HG03103 (cell line): Measurements from ENCODE around the gene NFASC.

Experiments used
- ATAC-seq: cut with Tn5 transposase; IDR thresholded peaks from one replicate; pipeline ENCODE4 v1.9.1; 2021; ENCODE audit warnings: low read depth; ENCODE audit not compliant: unreplicated experiment

The NFASC gene

DNA sequence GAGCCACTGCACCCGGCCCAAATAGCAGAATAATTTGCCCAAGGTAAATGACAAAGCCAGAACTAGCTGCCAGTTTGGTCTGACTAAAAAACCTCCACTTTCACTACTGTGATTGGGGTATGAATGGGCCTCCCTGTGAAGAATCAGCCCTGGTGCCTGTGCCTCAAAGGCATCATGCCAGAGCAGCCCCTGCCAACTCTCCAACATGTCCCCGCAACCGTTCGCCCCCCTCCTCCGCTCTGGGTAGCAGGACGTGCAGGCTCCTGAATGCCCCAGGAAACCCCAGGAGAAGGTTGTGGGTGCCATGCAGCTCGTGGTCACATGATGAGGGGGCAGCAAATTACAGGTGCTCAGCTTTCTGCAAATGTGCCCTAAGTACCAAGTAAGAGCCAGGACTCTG is 157.7 kb downstream of the NFASC start:
- no peak for ATAC-seq

DNA sequence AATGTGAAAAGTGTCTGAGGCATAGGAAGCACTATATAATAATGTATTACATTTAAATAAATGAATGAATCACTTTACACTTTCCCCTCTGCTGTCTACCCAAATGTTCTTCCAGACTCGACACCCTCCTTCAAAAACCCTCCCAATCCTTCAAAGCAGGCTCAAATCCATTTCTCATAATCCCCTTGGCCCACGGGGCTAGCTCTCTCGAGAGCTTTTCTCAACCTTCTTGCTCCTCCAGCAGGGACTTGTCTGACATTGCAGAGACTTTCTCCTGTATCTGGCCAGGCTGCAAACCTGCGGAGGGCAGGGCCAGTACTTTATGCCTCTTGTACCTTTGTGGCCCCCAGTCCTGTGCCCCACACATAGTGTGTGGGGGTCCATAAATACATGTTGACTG is 158.3 kb downstream of the NFASC start:
- ATAC-seq = no peak

DNA sequence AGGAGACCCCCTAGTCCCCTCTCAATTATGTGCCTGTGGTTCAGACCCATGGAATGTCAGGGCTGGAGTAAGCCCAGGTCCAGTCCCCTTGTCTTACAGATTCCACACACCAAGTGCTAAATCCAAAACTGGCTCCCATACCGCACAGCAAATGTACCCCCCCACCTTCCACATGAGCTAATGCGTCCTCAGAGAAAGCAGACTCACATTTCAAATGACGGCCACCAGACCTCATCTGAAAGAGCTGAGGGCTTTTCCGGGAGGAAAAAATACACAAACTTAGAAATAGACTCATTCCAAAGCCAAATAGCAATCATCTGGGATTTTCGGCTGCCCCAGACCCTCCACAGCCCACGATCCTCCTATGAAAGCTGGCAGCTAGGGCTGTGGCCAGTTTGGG is 159.6 kb downstream of the NFASC start:
- ATAC-seq = no peak

DNA sequence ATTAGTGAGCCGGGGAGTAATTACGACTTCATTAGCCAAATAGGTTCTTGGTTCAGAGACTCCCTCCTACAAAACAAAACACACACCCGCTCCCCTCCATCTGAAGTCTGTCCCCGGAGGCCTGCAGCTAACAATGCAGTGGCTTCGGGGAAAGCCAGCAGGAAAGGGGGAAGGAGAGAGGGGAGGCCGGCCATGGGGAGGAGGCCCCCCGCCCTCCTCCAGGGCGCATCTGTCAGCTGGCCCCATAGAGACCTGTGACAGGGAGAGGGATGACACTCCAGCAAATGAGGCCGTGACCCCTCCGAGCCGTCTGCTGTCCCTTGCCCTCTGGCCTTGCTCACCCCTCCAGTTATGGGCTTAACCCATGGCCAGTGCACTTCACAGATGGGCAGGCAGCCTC is 160.2 kb downstream of the NFASC start:
- no peak for ATAC-seq

DNA sequence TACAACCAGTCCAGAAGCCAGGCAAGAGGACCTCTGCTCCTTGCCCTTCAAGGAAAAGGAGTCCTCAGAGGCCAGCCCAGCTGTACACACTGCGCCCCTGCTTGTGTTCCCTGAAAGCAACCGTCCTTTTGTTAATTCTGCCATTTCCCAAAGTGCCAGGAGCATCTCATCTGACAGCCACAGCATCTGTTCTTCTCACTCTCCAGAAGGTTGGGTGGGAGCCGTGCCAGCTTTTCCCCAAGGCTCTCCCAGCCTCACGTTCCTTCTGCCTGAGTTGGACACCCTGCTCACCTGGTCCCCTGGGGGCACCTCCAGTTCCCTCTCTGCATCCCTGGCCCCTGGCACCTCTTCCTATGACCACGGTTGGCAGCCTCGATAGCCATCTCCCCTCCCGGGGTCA is 161.8 kb downstream of the NFASC start:
- ATAC-seq = no peak

DNA sequence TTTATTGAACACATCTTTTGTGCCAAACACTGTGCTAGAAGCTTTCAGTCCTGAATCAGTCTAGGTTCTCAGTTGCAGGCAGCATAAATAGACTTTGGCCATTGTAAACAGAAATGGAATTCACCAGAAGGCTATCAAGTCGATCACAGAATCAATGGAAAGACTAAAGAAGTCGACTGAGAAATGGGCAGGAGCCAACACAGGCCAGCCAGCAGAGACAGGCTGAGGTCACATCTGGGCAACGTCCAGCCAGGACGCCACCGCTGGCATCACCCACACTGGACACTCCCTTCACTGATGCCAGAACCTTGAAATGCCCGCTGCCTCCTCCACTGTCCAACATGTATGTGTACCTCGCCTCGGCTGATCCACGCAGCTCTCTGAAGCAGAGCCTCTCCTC is 166.9 kb downstream of the NFASC start:
- ATAC-seq = no peak

DNA sequence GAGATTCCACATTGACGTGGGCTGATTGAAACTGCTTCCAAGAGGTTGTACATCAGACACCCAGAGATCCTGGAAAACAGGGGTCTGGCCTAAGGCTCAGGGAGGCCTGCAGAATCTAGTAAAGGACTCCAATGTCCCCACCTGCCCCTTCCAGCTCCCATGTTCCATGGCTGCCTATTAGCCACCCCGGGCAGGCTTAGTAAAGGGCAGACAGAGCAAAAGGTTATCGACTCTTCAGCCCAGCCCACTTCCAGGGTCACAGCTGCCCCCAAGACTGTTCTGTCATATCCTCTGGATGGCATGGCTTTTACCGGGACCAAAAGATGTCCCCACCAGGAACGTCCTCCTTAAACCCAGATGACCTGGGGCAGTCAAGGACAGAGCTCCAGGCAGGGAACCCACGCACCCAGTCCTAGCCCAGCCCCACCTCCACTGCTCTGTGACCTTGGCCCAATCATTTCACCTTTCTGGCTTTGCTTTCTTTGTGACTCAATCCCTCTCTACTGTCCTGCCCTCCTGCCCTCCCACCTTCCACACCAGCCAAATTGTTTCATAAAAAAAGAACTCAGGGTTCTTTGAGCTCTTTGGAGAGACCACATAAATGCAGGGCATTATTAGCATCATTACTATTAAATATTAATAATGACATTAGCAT is 167.6 kb downstream of the NFASC start:
- ATAC-seq = no peak

DNA sequence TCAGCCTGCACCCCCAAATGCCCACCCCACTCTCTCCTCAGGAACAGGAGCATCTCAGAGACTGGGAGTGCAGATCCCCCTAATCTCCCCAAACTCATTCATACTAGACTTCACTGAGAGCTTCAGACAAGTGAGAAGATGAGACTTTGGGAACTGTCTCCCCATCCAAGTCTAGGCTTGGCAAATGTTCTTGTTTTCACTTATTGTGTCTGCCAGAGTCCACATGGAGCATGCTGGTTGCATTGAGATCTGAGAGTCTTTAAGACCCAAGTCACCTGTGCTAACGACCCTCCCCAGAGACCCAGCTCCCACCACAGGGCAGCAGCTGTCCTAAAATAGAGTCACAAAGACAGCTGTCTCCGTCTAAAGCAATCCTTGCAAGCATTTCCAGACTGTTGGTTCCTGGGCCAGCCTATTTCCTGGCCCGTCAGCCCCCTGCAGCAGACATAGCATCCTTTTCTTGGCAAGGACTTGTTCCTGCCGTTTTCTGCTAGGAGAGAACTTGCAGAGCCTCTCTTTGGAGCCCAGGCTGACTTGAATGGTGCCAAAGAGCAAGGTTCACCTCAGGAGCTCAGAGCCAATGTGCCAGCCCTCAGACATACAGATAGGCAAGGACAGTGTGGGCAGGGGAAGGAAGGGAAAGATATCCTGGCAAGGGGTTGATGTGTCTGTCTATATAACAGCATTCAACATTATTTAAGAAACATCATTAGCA is 170.5 kb downstream of the NFASC start:
- no peak for ATAC-seq

DNA sequence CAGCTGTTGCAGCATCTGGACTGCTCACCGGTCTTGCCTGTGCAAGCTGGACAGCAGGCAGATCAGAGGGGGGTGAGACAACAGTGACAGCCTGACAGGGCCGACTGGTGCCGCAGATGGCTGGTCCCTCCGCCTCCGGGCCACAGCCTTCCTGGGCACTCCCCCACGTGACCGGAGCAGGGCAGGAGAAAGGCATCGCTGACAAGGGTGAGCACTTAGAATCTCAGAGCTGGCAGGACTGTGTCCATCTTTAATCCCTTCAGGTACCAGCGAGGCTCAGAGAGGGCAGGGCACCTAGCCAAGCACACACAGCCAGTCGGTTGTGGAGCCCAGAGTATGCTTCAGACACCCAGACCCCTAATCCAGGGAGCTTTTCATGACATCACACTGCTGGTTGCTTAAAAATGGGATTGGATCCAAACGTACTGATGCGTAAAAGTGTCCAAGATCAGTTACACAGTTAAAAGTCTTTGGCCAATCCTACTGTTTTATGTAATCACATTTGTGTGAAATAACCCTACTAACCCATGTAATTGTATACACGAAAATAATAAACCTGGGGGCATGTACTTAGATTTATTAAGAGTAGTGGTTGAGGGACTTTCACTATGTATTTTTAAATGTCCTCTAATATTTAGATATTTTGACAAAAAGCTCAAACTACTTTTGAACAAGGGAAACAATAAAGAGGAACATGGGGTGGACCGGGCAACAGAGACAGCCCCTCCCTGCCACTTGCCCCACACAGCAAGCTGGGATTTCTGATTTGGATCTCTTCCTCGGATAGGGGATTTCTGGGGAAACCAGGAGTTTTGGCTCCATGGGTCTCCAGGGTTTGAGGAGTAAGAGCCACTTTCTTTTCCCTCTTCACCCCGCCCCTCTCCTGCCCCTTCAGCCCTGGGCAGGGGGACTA is 171.6 kb downstream of the NFASC start:
- no peak for ATAC-seq

DNA sequence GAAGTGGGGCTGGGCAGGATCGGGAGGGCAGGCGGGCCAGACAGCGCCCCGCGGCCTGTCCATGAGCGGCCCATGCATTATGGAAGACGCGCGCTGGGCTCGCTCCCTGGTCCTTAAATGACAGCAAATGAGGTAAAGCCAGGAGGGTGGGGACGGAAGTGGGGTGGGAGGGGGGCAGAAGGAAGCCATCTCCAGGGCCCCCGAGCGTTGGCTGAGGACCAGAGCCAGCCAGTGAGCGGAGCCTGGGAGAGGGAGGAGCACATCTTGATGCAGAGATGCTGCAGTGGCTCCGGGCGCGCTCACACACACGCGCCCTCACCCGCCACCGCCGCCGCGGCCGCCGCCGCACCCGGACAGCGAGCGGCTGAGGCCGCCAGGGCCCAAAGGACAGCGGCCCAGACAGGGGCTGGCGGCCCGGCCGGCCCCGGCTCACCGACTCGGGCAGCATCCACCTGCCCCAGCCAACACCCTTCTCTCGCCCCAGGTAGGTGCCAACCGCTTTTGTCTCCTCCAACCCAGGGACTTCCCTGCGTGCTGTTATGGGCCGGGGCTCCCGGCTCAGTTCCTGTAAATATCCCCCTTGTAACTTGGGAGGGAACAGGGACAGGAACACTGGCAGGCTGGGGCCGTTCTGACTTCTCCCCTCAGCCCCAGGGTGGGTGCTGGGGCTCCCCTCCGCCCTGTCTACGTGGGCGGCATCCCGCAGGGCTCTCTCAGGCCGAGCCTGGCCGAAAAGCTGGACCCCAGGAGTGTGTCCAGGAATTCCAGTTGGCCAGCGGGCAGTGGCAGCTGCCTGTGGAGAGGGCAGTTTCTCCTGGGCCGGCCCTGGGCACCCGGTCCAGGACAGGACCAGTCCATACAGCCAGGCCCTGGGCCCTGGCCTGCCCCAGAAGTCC is 172.5 kb downstream of the NFASC start, which contains the start of gene CNTN2:
CNTN2 (plus strand) TSS at position 302 of the 896 bp plus-strand sequence. CDS start 9,974 bp downstream, outside the sequence.
- ATAC-seq = no peak

DNA sequence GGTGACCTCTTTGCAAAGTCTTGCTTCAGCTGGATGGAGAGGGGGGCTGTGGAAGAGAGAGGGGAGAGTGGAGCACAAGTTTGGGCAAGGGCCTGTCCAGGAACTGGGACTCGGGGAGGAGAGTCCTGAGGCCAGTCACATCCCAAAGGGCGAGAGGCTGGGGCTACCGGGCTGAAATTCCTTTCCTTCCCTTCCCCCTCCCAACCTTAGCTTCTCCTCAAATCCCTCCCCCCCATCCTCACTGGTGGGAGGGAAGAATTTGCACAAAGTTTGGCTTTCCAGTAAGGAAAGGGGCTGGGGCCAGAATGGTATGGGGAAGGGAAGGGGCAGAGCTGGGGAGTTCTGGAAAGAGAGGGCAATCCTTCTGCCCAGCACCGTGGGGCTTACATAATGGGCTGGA is 173.2 kb downstream of the NFASC start:
- no peak for ATAC-seq

DNA sequence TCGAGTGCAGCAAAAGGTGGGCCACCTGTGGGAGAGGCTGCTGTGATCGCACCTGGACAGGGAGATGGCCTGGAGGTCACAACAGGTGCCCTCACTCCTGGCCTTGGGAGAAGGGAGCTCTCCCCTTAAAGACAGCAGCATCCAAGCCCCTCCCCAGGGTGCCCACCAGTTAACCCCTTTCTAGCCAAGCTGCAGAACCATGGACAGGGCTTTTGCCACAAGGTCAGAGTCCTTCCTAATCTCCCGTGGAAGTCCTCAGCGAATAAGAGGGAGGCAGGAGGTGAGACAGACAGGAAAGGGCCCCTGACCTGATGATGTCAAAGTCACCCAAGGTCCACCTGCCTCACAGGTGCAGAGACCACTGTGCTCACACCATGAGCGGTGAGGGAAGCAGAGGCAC is 174.1 kb downstream of the NFASC start:
- ATAC-seq = no peak

DNA sequence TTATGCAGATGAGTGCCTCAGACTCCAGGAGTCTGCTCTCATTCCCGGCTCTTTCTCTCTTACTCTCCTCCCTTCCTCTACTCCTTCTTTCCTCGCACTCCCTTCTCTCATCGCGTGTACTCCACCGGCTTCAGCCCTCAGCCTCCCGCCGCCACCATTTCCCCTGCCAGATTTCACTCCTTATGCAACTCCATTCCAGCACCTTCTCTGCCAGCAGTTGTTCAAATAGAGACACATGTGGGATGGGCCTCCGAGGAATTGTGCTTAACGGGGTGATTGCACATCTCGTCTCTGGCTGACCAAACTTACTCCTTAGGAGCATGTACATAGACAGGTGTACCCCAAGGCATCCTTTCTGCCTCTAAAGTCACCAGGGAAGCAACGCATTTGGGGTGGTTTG is 174.5 kb downstream of the NFASC start:
- ATAC-seq = no peak

DNA sequence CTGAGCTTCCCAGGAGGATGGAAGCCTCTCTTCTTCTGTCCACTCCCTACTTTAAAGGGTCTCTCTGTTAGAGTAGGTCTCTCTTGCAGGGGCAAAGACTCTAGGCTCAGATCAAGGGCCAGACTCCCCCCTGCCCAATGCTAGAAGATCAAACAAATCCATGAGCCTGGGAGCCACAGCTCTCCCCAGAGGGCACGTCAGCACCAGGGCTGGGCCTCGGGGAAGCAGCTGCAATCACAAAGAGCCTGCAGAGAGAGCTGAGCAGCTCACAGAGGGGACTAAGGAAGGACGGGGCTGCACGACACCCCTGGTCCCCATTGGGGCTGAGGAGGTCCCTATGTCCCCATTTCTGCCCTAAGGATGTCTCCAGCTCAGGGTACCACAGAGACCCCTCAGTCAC is 176.2 kb downstream of the NFASC start:
- ATAC-seq = no peak

DNA sequence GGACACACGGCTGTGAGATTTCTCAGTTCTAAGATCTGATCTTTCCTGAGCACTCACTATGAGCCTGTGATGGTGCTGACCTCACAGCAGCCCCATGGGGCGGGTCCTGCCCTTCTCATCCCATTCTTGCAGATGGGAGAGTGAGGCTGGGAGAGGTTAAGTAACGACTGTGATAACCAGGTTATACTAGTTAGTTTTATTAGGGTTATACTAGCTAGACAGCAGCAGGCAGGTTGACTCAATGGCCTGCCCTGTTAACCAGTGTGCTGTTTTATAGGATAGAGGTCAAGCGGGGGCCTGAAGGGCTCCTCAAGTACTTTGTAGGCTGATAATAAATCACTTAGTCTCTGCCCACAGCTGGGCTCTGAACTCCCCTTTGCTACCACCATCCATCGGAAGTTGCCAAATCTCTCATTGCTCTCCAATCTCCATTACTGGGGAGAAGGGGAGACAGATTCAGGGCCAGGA is 177.1 kb downstream of the NFASC start:
- no peak for ATAC-seq

DNA sequence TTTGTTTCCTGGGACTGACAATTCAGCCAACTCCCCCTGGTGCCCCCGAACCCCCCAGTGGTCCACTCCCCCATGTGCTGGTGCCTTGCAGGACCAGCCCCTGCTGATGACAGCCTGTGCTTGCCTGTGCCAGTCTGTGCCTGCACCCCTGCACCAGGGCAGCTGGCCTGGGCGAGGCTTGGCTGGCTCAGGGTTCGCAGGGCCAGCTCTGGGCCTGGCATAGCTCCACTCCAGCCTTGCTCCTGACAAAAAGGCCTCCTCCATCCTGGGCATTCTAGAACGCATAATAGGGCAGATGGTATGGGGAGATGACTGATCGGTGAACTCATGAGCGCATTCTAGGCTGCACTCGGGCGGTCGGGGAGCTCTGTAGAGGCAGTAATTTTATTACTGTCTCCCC is 177.7 kb downstream of the NFASC start:
- no peak for ATAC-seq

DNA sequence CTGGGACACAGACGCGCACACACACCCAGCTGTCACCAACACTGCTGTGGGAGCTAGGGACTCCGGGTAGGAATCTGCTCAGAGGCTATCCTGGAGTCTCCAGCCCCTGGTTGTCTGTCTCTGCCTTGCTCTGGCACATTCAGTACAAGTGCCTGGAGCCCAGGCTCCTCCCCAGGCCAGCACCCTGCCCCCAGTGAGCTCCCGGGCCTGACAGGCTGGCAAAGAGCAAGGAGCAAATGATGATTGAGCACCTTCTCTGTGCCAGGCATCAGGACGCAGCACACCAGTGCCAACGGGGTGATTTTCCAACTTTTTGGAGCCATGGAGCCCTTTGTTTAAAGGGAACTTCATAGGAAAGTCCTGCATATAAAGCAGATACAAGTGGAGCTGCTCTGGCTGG is 178.8 kb downstream of the NFASC start:
- ATAC-seq = no peak

DNA sequence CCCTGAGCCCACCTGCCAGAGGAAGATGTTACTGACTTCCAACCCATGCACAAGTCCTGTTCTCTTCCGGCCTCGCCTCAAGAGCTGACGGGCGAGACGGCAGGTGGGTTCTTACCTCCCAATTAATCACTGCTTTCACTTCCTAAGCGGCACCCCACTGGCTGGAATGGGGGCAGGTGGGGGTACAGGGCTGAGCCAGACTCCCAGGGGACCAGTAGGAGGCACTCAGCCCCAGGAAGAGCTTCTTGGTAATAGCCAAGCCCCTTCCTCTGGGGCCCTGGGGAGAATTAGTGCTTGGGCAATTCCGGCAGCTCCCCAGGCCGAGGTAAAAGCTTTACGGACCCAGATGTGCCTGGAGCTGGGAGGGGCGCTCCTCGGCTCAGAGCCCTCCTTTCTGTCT is 182.0 kb downstream of the NFASC start:
- ATAC-seq = no peak

DNA sequence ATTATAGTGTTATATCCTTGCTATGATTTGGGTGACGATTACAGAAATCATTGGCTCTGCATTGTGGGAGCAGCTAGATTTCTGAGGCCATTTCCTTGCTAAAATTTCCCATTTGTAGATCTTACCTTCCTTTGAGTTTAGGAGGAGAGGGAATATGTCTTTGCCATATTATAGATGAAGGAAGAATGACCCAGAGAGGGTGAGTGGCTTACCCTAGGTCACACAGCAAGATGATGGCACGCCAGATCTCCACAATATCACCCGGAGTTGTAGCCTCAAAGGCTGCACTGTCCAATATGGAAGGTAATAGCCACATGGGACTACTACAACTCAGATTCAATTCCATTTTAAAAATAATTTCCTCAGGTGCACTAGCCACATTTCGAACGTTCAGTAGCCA is 182.6 kb downstream of the NFASC start:
- ATAC-seq = no peak

DNA sequence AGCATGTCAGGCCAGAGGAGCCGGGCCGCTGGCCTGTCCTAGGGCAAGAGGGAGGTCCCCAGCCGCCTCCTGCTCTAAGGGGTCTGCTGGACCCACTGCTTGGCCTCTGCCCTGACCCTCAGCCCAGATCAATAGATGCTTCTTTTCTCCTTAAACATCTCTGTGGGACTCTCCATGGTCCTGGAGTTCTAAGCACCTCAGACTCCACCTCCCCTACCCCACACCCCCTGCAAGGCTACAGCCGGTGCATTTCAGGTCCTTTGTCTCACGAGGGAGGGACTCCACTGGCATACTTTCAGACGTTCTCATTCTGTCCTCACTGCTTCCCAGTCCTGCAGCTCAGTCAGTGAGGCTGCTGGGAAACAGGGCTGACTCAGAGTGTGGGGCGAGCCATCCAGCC is 183.4 kb downstream of the NFASC start:
- ATAC-seq = no peak
